ENCODE data around the gene CLEC20A.

CLEC20A gene

DNA sequence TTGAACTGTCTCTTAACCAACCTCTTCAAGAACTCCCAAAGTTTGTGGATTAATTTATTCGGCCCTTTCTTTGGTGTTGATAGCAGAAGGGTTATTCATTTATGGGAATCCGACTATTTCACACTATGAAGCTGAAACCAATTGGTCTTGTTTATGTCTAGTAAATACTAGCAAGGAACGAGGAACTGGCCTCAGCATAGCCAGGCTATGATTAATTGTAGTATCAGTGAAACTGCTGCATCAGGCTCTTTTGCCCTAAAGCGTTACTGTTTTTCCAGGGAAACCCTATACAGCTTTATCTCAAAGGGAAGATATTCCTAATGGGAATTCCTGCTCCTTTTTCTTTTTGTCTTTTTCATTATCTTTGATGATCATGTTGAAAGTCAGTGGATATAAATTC is 35.1 kb downstream of the CLEC20A start:
- H3K9ac ChIP-seq = no peak overlapping the region
- peaks cover 15% of the 10 kb centered on the region for H3K4me1 ChIP-seq
- H3K4me3 ChIP-seq = no peak overlapping the region
- H3K27me3 ChIP-seq = no peaks in the 10 kb centered on the region
- H3K4me2 ChIP-seq = no peak overlapping the region
- H4K20me1 ChIP-seq = no peaks in the 10 kb centered on the region
- no peaks in the 10 kb centered on the region for H3K36me3 ChIP-seq
- H3K27ac ChIP-seq = no peak overlapping the region
- no peak for TF ChIP-seq Cebpa-rat (IDR thresholded peaks at IDR 0.05)
- no peaks in the 10 kb centered on the region for H3K9me3 ChIP-seq

DNA sequence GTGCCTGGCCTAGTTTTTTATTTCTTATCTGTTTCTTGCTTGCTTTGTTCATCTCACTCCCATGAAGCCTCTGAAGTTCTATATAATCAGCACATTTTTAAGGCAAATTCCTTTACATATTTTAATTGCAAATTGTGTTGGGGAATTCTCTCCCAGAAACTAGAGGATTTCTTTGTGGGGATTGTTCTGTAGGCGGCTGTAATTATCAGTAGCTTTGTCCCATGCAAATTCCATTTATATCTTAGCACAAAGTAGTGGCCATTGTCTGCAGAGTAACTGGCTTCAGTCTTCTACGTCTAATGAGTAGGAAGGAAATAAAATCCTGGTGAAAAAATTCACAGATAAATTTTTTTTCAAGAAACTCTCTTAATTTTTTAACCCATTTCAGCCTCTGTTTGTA is 35.7 kb downstream of the CLEC20A start:
- Histone ChIP-seq H3K4me1 (peaks cover 14% of the 10 kb centered on the region), H3K36me3 (no peaks in the 10 kb centered on the region), H3K9ac (no peak overlapping the region), H3K9me3 (no peaks in the 10 kb centered on the region), H3K4me3 (no peak overlapping the region), H3K4me2 (no peak overlapping the region), H3K27me3 (no peaks in the 10 kb centered on the region), H4K20me1 (no peaks in the 10 kb centered on the region), H3K27ac (no peak overlapping the region)
- TF ChIP-seq Cebpa-rat (IDR thresholded peaks at IDR 0.05) = no peak

DNA sequence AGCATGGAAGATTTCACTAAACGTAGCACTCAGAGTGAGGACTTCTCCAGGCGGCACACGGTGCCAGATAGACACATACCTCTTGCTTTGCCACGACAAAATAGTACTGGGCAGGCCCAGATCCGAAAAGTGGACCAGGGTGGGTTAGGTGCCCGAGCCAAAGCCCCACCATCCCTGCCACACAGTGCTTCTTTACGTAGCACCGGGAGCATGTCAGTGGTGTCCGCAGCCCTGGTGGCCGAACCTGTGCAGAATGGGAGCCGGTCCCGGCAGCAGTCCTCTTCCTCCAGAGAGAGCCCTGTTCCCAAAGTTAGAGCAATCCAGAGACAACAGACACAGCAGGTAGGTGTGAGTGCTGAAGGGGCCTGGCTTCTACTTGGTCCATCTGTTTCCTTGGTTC is 38.6 kb downstream of the CLEC20A start:
- H3K4me3 ChIP-seq = no peak overlapping the region
- H3K9ac ChIP-seq = no peak overlapping the region
- peaks cover 14% of the 10 kb centered on the region for H3K4me1 ChIP-seq
- H4K20me1 ChIP-seq = no peaks in the 10 kb centered on the region
- no peaks in the 10 kb centered on the region for H3K27me3 ChIP-seq
- no peaks in the 10 kb centered on the region for H3K36me3 ChIP-seq
- H3K4me2 ChIP-seq = no peak overlapping the region
- no peak overlapping the region for H3K27ac ChIP-seq
- TF ChIP-seq Cebpa-rat (IDR thresholded peaks at IDR 0.05) = no peak
- no peaks in the 10 kb centered on the region for H3K9me3 ChIP-seq

DNA sequence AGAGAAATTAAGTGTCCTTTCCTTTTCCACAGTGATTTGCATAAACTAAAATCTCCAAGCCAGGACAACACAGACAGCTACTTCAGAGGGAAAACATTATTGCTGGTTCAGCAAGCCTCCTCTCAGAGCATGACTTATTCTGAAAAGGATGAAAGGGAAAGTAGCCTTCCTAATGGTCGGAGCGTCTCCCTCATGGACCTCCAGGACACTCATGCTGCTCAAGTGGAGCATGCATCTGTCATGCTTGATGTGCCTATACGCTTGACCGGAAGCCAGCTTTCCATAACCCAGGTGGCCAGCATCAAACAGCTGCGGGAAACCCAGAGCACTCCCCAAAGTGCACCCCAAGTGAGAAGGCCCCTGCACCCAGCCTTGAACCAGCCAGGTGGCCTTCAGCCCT is 39.1 kb downstream of the CLEC20A start:
- TF ChIP-seq Cebpa-rat (IDR thresholded peaks at IDR 0.05) = no peak
- Histone ChIP-seq H3K4me1 (peaks cover 14% of the 10 kb centered on the region), H3K9ac (no peak overlapping the region), H3K36me3 (no peaks in the 10 kb centered on the region), H3K4me3 (no peak overlapping the region), H3K9me3 (no peaks in the 10 kb centered on the region), H3K27ac (no peak overlapping the region), H4K20me1 (no peaks in the 10 kb centered on the region), H3K4me2 (no peak overlapping the region), H3K27me3 (no peaks in the 10 kb centered on the region)

DNA sequence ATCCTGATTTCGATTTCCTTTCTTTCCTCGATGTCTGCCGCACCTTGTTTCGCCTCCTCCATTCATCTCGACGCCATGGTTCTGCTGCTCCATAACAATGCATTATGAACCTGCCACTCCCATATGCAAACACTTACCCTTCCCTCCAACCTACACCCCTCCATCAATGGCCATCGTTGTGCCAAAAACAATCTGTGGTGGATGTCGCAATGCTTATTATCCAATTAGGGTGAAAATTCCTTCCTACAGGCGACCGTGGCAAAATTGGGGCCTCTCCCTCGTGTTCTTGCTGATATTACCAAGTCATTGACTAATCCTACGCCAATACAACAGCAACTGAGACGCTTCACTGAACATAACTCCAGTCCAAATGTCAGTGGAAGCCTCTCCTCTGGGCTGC is 40.3 kb downstream of the CLEC20A start:
- Histone ChIP-seq H3K9me3 (no peaks in the 10 kb centered on the region), H3K4me2 (no peak overlapping the region), H3K27me3 (no peaks in the 10 kb centered on the region), H3K36me3 (no peaks in the 10 kb centered on the region), H3K4me1 (peaks cover 20% of the 10 kb centered on the region), H3K9ac (no peak overlapping the region), H4K20me1 (no peaks in the 10 kb centered on the region), H3K27ac (no peak overlapping the region), H3K4me3 (no peak overlapping the region)
- no peak for TF ChIP-seq Cebpa-rat (IDR thresholded peaks at IDR 0.05)

DNA sequence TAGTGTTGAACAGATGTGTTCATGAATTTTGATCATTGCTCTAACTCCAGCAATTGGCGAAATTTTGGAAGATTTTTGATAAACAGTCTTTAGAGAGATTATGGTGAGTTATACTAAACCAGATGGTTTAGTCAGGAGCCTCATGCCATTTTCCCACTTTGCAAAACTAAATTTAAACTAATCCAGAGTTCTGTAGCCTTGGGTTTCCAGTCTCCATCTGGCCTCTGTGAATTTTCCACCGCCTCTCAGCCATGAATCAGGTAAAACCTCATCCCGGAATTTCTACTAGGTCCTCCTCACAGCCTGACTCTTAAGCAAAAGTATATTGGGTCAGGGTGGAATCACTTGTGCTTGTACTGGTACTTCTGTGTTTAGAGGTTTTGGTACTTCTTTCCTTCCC is 44.8 kb downstream of the CLEC20A start:
- Histone ChIP-seq H3K9me3 (no peaks in the 10 kb centered on the region), H3K36me3 (no peaks in the 10 kb centered on the region), H3K4me1 (peaks cover 15% of the 10 kb centered on the region), H3K27ac (no peak overlapping the region), H3K9ac (no peak overlapping the region), H3K4me3 (no peak overlapping the region), H4K20me1 (no peaks in the 10 kb centered on the region), H3K4me2 (no peak overlapping the region), H3K27me3 (no peaks in the 10 kb centered on the region)
- no peak for TF ChIP-seq Cebpa-rat (IDR thresholded peaks at IDR 0.05)

DNA sequence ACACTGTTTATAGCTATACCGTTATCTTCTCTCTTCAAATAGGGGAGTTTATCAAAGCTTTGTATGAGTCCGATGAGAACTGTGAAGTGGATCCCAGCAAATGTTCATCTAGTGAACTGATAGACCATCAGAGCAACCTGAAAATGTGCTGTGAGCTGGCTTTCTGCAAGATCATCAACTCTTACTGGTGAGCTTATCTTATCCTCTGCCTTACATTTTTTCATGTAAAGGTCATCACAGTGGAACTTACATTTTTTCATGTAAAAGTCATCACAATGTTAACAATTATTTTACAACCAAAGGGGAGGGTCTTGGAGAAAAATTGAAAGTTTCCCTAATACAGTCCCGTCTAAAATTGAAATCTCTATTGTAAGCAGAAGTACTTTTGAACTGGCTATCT is 45.2 kb downstream of the CLEC20A start:
- Histone ChIP-seq H3K9ac (no peak overlapping the region), H3K4me2 (no peak overlapping the region), H4K20me1 (no peaks in the 10 kb centered on the region), H3K27me3 (no peaks in the 10 kb centered on the region), H3K4me1 (peaks cover 15% of the 10 kb centered on the region), H3K9me3 (no peaks in the 10 kb centered on the region), H3K27ac (no peak overlapping the region), H3K36me3 (no peaks in the 10 kb centered on the region), H3K4me3 (no peak overlapping the region)
- TF ChIP-seq Cebpa-rat (IDR thresholded peaks at IDR 0.05) = no peak

DNA sequence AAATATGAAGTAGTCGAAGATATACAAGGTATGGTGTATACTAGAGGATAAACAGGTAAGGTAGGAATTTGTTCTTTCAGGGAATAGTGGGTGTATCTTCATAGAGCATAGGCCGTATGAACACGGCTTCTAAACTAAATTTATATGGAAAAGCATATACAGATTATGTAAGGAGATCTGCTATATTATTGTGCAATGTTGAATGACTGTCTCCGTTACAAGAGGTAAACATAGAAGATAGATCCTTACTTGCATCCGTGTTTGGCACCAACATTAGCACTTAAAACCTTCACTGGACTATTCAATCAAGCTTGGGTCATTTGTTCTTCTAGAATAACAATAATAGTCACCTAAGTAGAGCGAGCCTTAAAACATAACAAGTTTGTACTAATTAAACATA is 45.9 kb downstream of the CLEC20A start:
- Histone ChIP-seq H3K9ac (no peak overlapping the region), H3K27me3 (no peaks in the 10 kb centered on the region), H4K20me1 (no peaks in the 10 kb centered on the region), H3K4me1 (peaks cover 15% of the 10 kb centered on the region), H3K36me3 (no peaks in the 10 kb centered on the region), H3K27ac (no peak overlapping the region), H3K9me3 (no peaks in the 10 kb centered on the region), H3K4me3 (no peak overlapping the region), H3K4me2 (no peak overlapping the region)
- TF ChIP-seq Cebpa-rat (IDR thresholded peaks at IDR 0.05) = no peak

DNA sequence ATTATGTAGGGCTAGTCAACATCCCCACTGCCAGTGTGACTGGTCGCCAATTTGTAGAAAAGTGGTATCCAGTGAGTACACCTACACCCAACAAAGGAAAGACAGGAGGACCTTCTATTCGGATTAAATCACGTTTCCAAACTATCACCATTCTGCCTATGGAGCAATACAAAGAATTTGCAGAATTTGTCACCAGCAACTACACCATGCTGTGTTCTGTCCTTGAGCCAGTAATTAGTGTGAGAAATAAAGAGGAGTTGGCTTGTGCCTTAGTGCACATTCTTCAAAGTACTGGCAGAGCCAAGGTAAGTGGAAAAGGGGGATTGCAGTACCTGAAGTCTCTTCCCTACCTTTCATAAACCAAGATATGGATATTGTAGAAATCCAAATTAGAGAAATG is 53.8 kb downstream of the CLEC20A start:
- no peak for TF ChIP-seq Cebpa-rat (IDR thresholded peaks at IDR 0.05)
- H3K9ac ChIP-seq = no peak overlapping the region
- 0 out of 2 replicates have a peak, but pooled peaks cover 4% of the 10 kb centered on the region for H3K9me3 ChIP-seq
- no peaks in the 10 kb centered on the region for H4K20me1 ChIP-seq
- no peaks in the 10 kb centered on the region for H3K27me3 ChIP-seq
- H3K27ac ChIP-seq = no peak overlapping the region
- no peak overlapping the region for H3K4me2 ChIP-seq
- no peak overlapping the region for H3K4me3 ChIP-seq
- H3K36me3 ChIP-seq = no peaks in the 10 kb centered on the region
- no peaks in the 10 kb centered on the region for H3K4me1 ChIP-seq

DNA sequence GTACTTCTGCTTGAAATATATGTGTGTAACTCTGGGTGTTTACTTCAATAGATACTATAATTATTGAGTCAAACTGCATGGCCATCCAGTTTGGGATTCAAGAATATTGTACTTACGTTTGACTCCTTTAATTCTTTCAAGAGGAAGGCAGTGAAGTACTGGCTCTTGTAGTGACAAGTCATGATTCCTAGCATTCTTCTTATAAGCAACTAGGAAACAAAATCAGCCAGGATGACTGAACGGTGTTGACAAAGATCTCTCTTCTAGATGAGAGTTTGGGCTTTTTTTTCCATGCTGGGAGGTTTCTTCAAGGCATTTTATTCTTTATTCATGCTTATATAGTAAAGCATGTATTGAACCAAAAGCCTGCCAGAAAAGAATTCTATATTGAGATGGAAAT is 58.3 kb downstream of the CLEC20A start:
- no peaks in the 10 kb centered on the region for H3K36me3 ChIP-seq
- no peak overlapping the region for H3K9ac ChIP-seq
- H3K9me3 ChIP-seq = 0 out of 2 replicates have a peak, but pooled peaks cover 4% of the 10 kb centered on the region
- no peaks in the 10 kb centered on the region for H3K4me1 ChIP-seq
- no peaks in the 10 kb centered on the region for H3K27me3 ChIP-seq
- H3K4me3 ChIP-seq = no peak overlapping the region
- TF ChIP-seq Cebpa-rat (IDR thresholded peaks at IDR 0.05) = no peak
- no peaks in the 10 kb centered on the region for H4K20me1 ChIP-seq
- H3K4me2 ChIP-seq = no peak overlapping the region
- no peak overlapping the region for H3K27ac ChIP-seq

DNA sequence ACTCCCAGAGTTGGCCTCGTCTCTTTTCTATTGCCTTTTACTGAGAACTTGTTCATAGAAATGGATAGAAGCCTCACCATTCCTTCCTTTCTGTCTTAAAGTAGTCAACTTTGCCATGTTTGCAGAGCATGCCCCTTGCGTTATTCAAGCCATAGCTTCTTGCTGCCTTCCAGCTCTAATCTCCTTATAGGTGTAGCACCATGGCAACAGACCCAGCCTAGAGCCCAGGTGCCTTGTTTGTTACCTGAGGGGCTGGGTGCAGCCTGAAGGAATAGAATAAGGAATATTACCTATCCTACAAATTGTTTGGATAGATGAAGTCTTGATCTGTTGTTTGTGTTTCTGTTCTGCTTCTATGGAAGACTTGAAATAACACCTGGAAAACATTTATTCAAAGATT is 59.9 kb downstream of the CLEC20A start:
- no peaks in the 10 kb centered on the region for H3K27me3 ChIP-seq
- H3K4me3 ChIP-seq = no peak overlapping the region
- no peaks in the 10 kb centered on the region for H3K4me1 ChIP-seq
- H3K9ac ChIP-seq = no peak overlapping the region
- no peaks in the 10 kb centered on the region for H3K36me3 ChIP-seq
- no peak for TF ChIP-seq Cebpa-rat (IDR thresholded peaks at IDR 0.05)
- H4K20me1 ChIP-seq = no peaks in the 10 kb centered on the region
- no peak overlapping the region for H3K4me2 ChIP-seq
- H3K27ac ChIP-seq = no peak overlapping the region
- H3K9me3 ChIP-seq = 0 out of 2 replicates have a peak, but pooled peaks cover 2% of the 10 kb centered on the region

Measured in BLaER1 (cell line).